ENCODE data around the gene KLHL33.

Gene KLHL33

DNA sequence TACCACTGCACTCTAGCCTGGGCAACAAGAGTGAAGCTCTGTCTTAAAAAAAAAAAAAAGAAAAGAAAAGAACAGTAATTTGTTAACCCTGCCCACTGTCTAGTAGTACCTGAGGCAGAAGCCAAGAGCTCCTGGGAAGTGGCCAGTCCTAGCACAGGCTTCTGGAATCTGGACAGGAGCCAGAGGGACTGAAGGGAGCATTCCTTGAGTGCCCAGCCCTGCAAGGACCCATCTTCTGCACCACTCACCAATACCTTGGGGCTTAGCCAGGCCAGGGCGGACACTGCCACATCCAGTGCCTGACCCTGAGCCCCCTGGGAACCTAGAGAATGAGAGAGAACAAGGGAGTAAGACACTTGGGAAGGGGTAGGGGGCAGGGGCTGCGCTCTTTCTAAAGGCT is 58.8 kb downstream of the KLHL33 start:
- H2BK120ac ChIP-seq (ENCODE audit: low read depth, low read length), result no peak overlapping the region
- peaks cover 27 to 94% of the 10 kb centered on the region in 2 donors for H3K36me3 ChIP-seq (replicated peaks in 1 of 2; ENCODE audit: control insufficient read depth in 2 of 2, insufficient read depth in 2 of 2, low read length in 2 of 2)
- H3K27me3 ChIP-seq (ENCODE audit: control insufficient read depth in 3 of 3, insufficient read depth in 3 of 3, low read depth in 1 of 3, low read length in 3 of 3), result no peaks in the 10 kb centered on the region
- no peak overlapping the region for H2BK5ac ChIP-seq (ENCODE audit: low read length)
- H3K4me3 ChIP-seq (ENCODE audit: low read length in 2 of 2), result no peak overlapping the region
- no peak overlapping the region for H4K8ac ChIP-seq (ENCODE audit: low read depth, low read length)
- no peak overlapping the region for H3K4me2 ChIP-seq (ENCODE audit: insufficient read depth, low read length, poor library complexity, severe bottlenecking)
- peaks cover under 1% of the 10 kb centered on the region for H3K79me1 ChIP-seq (ENCODE audit: low read depth, low read length)
- H3K4me1 ChIP-seq (ENCODE audit: control insufficient read depth in 2 of 2, insufficient read depth in 1 of 2, low read depth in 1 of 2, low read length in 2 of 2), result no peaks in the 10 kb centered on the region
- no peak overlapping the region for H3K27ac ChIP-seq (replicated peaks; ENCODE audit: low read length)
- H3K4ac ChIP-seq (ENCODE audit: low read length), result no peak overlapping the region
- H3K9me3 ChIP-seq (replicated peaks in 1 of 2; ENCODE audit: control insufficient read depth in 2 of 2, insufficient read depth in 1 of 2, low read depth in 1 of 2, low read length in 2 of 2), result no peaks in the 10 kb centered on the region
- no peak for DNase-seq (ENCODE audit: low spot score)
- no peak overlapping the region for H3K14ac ChIP-seq (ENCODE audit: low read length)
- no peak overlapping the region for H2BK12ac ChIP-seq (ENCODE audit: low read length)
- no peak overlapping the region for H2AK5ac ChIP-seq (ENCODE audit: low read depth, low read length)
- no peak overlapping the region for H3K18ac ChIP-seq (ENCODE audit: low read length)
- no peak overlapping the region for H4K91ac ChIP-seq (ENCODE audit: low read depth, low read length, poor library complexity)
- no CpG with 5 or more reads among the region's 2 CpGs for WGBS, 2 donors (ENCODE audit: extremely low coverage in 2 of 2, insufficient read length in 2 of 2, insufficient replicate concordance in 1 of 2)
- no peak overlapping the region for H2BK15ac ChIP-seq (ENCODE audit: low read length)
- no peak overlapping the region for H3K23ac ChIP-seq (ENCODE audit: low read depth, low read length, poor library complexity)
- no peak overlapping the region for H3K9ac ChIP-seq (ENCODE audit: low read depth, low read length, poor library complexity)
- no peak overlapping the region for H2AFZ ChIP-seq (ENCODE audit: low read length)

DNA sequence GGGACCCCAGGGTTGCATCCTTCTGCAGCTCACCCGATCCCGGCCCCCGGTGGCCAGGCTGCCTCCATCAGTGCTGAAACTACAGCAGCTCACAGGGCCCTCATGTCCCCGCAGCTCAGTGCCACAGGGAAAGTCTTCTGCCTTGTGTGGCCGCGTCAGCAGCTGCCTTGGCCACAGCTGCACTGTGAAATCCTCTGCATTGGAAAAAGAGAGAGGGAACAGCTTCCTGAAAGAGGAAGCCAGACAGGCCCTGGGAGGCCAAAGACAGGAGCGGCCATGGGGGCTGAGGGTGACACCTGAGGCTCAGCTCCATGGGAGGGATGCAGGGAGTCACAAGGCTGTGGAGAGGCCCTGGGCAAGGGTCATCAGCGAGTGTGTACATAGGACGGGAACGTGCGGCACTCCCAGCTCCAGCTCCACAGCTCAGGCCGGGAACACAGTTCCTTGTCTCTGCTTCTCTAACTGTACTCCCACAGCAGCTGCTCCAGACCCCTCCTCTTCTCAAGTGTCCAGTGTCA is 59.8 kb downstream of the KLHL33 start:
- Histone ChIP-seq H3K4me3 (ENCODE audit: low read length in 2 of 2) (peak overlapping the region in 1 of 2 donors; percentile 34), H3K18ac (ENCODE audit: low read length) (no peak overlapping the region), H3K9ac (ENCODE audit: low read depth, low read length, poor library complexity) (no peak overlapping the region), H3K4ac (ENCODE audit: low read length) (no peak overlapping the region), H3K4me1 (ENCODE audit: control insufficient read depth in 2 of 2, insufficient read depth in 1 of 2, low read depth in 1 of 2, low read length in 2 of 2) (no peaks in the 10 kb centered on the region), H4K91ac (ENCODE audit: low read depth, low read length, poor library complexity) (no peak overlapping the region), H3K79me1 (ENCODE audit: low read depth, low read length) (no peaks in the 10 kb centered on the region), H2AFZ (ENCODE audit: low read length) (no peak overlapping the region), H3K27me3 (ENCODE audit: control insufficient read depth in 3 of 3, insufficient read depth in 3 of 3, low read depth in 1 of 3, low read length in 3 of 3) (no peaks in the 10 kb centered on the region), H3K36me3 (replicated peaks in 1 of 2; ENCODE audit: control insufficient read depth in 2 of 2, insufficient read depth in 2 of 2, low read length in 2 of 2) (peaks cover 20 to 93% of the 10 kb centered on the region in 2 donors), H3K27ac (replicated peaks; ENCODE audit: low read length) (no peak overlapping the region), H2BK120ac (ENCODE audit: low read depth, low read length) (no peak overlapping the region), H2AK5ac (ENCODE audit: low read depth, low read length) (no peak overlapping the region), H3K14ac (ENCODE audit: low read length) (no peak overlapping the region), H2BK12ac (ENCODE audit: low read length) (no peak overlapping the region), H2BK5ac (ENCODE audit: low read length) (no peak overlapping the region), H4K8ac (ENCODE audit: low read depth, low read length) (no peak overlapping the region), H3K9me3 (replicated peaks in 1 of 2; ENCODE audit: control insufficient read depth in 2 of 2, insufficient read depth in 1 of 2, low read depth in 1 of 2, low read length in 2 of 2) (no peaks in the 10 kb centered on the region), H3K23ac (ENCODE audit: low read depth, low read length, poor library complexity) (no peak overlapping the region), H2BK15ac (ENCODE audit: low read length) (no peak overlapping the region), H3K4me2 (ENCODE audit: insufficient read depth, low read length, poor library complexity, severe bottlenecking) (no peak overlapping the region)
- WGBS, 2 donors (ENCODE audit: extremely low coverage in 2 of 2, insufficient read length in 2 of 2, insufficient replicate concordance in 1 of 2), result no CpG with 5 or more reads among the region's 12 CpGs
- DNase-seq (ENCODE audit: low spot score), result no peak

Small RNAs within 50 kb of the gene (small RNA-seq; reads per million reads assigned to genes)
- gene RNA5SP382 (ENCODE audit: insufficient read depth), result 4.3 reads per million, percentile 11 among the genes with 10 or more reads in this experiment

All from neuronal stem cell (in vitro differentiated cells).